Adrenal gland (tissue), 5 donors: ENCODE data around the gene GPC6.

Experiments used
- CTCF ChIP-seq, 6 experiments: fragments of 450-650 bp in 4 of 6; fragments of 200-600 bp in 2 of 6; sonication (generic) in 1 of 6; IDR thresholded peaks; 1 replicate in 5 of 6; 2 replicates in 1 of 6; pipeline versions ENCODE4 v1.5.1 to v1.8.0; 2016 to 2021; ENCODE audit warnings: antibody characterized with exemption in 6 of 6, mild to moderate bottlenecking in 2 of 6, moderate library complexity in 1 of 6
- POLR2A ChIP-seq, 2 donors: fragments of 450-650 bp; IDR thresholded peaks; one replicate each; pipeline ENCODE4 v1.6.1; 2017; ENCODE audit warnings: antibody characterized with exemption in 2 of 2, mild to moderate bottlenecking in 2 of 2, moderate library complexity in 1 of 2
- donor health status: DM: no; HTN: no; CAD: no.

GRCh38 chr13:94280349-94280748, 1053.7 kb downstream of the GPC6 start:
- TF ChIP-seq CTCF (IDR thresholded peaks at IDR 0.05): no peak
- no peak for TF ChIP-seq POLR2A (IDR thresholded peaks at IDR 0.05)
